Natural killer cell treated with Interleukin-12 subunit alpha and Interleukin-12 subunit beta and Interleukin-15 and Interleukin-18, amount 100 ng/mL, for 72 hours (primary cell): Measurements from ENCODE around the gene SPDYE1. TPM values are rescaled to one million over a fixed set of nuclear protein-coding genes. Genes with fewer than 3 reads are reported as not detected.
A peak's percentile ranks its signal among the peaks of the same experiment; 100 is the strongest.
"Not testable (repeated sequence)": the region's sequence is repeated elsewhere in the genome, so short reads cannot be mapped to it uniquely, and the experiment has no call there.

Source experiments
- ATAC-seq, 2 donors: fragments of 150-1000 bp; cut with Tn5 transposase in 1 of 2; sonication (Bioruptor Pico), chemical (Tn5 transposase) in 1 of 2; 2 replicates each; pipeline ENCODE4 v1.10.0; 2021
- DNase-seq: peaks from one replicate; pipeline ENCODE4 v3.0.0; 2022; ENCODE audit warnings: low spot score
- H3K27ac Mint-ChIP-seq, 2 donors: 1 replicate in 1 of 2; 2 replicates in 1 of 2; pipeline ENCODE4 v1.8.0; 2022; ENCODE audit warnings: mixed read lengths in 2 of 2, mild to moderate bottlenecking in 1 of 2, moderate library complexity in 1 of 2
- H3K27me3 Mint-ChIP-seq, 2 donors: 1 replicate in 1 of 2; 2 replicates in 1 of 2; pipeline ENCODE4 v1.8.0; 2022; ENCODE audit warnings: mixed read lengths in 2 of 2
- H3K36me3 Mint-ChIP-seq: one replicate; pipeline ENCODE4 v1.8.0; 2022; ENCODE audit warnings: mixed read lengths
- H3K4me1 Mint-ChIP-seq, 2 donors: 1 replicate in 1 of 2; 2 replicates in 1 of 2; pipeline ENCODE4 v1.8.0; 2022; ENCODE audit warnings: low read depth in 2 of 2, mixed read lengths in 2 of 2, mild to moderate bottlenecking in 1 of 2
- H3K4me3 Mint-ChIP-seq: one replicate; pipeline ENCODE4 v1.8.0; 2022; ENCODE audit warnings: mixed read lengths
- H3K9me3 Mint-ChIP-seq: 2 replicates; pipeline ENCODE4 v1.8.0; 2022; ENCODE audit warnings: mixed read lengths
- total RNA-seq, 2 donors: library from RNA; stranded (reverse); gene quantifications; one replicate each; pipeline ENCODE4 v1.2.3, GENCODE V29; 2022

SPDYE1 gene
- total RNA-seq, 2 donors from 2014 or later, result not detected

DNA sequence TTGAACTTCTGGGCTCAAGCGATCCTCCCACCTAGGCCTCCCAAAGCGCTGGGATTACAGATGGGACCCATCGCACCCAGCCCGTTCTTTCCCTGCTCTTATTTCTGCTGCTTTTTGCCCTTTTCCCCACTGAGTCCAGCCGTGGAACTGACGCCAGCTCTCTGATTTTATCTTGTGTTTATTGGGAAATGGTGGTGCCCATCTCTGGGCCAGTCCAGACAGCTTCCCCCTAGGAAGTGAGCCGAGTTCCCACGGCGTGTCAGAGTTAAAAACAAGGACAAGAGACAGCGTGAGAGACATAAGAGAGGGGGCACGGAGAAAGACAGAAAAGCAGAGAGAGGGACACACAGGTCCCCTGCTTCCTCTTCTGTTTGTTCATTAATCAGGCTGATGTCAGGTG lies 19.6 kb upstream of the SPDYE1 start:
- H3K9me3 Mint-ChIP-seq, H3K4me3 Mint-ChIP-seq, H3K27me3 Mint-ChIP-seq, ATAC-seq, H3K27ac Mint-ChIP-seq, H3K36me3 Mint-ChIP-seq, H3K4me1 Mint-ChIP-seq, DNase-seq: not testable (repeated sequence)

DNA sequence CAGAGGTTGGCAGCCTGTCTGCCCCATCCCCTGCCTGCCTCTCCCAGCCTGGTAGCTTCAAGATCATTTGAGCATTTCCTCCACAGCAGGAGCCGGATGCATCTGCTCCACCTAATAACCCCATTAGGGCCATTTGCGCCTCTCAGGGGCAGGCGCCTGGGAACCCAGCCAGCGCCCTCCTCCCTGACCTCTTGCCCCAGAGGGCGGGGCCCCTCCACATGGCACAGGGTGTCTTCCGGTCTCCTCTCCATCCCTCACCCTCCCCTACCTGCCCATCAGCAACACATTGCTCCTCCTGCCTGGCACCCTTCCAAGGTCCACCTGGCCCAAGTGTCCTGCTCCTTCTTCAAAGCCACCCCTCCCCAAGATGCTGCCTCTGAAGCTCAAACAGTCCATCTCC lies 14.8 kb upstream of the SPDYE1 start:
- DNase-seq, ATAC-seq, H3K36me3 Mint-ChIP-seq, H3K9me3 Mint-ChIP-seq, H3K4me3 Mint-ChIP-seq, H3K27ac Mint-ChIP-seq, H3K4me1 Mint-ChIP-seq, H3K27me3 Mint-ChIP-seq: not testable (repeated sequence)

DNA sequence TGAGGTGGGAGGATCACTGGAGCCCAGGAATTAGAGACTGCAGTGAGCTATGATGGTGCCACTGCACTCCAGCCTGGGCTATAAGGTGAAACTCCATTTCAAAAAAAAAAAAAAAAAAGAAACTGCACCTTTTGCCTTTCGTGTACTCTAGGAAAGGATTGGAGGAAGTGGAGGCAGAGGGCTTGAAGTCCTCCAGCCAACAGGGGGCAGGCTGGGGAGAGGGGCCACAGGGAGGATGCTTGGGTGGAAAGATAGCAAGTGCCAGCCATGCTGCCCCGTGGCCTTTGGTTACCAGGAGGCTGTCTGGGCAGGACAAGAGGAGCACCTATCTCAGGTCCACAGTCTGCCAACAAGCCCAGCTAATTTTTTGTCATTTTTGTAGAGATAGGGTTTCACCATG lies 14.0 kb upstream of the SPDYE1 start:
- H3K4me1 Mint-ChIP-seq, H3K27ac Mint-ChIP-seq, H3K4me3 Mint-ChIP-seq, H3K27me3 Mint-ChIP-seq, DNase-seq, ATAC-seq, H3K36me3 Mint-ChIP-seq, H3K9me3 Mint-ChIP-seq: not testable (repeated sequence)

DNA sequence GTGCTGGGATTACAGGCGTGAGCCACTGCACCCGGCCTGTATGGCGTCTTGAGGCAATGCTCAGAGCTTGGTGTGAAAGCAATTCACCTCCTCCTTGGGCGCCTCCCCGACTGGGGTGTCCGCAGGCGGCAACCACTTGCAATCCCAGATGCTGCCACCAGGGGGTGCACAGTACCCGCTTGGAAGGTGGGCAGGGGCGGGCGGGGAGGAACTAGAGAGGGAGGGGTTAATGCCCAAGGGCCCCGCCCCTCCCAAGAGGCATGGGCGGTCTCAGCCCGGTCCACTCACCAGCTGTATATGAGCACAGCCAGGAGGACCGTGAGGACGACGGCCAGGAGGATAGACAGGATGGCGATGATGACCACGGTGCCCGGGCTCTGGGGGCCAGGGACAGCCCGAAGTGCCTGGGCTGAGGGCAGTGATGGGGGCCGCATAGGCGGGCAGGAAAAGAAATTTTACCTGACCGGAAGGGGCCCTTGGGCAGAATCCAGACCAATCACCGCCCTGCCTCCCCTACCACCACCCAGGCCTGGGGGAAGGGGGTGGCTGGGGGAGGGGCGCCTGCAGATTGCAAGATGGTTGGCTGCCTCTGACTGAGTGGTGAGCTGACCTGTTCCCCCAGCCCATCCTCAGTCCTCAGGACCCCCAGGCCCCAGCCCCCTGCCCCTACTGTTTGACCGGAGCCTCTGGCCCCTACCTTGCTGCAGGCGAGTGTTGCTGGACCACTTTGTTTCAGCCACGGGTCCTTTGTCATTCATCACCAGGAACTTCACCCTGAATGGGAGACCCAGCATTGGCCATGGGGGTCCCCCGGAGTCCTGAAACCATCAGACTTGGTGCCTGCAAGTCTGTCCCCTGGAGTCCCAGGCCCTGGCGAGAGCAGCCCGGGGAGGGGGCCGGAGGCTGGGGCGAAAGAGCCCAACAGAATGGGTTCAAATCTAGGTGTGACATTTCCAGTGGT lies 11.5 kb upstream of the SPDYE1 start:
- peak; percentile 87 to 92 for ATAC-seq
- H3K27ac Mint-ChIP-seq, H3K36me3 Mint-ChIP-seq, H3K27me3 Mint-ChIP-seq, H3K4me1 Mint-ChIP-seq, H3K9me3 Mint-ChIP-seq: not testable (repeated sequence)
- H3K4me3 Mint-ChIP-seq, result peak overlapping the region; percentile 64
- DNase-seq, result peak; percentile 81

DNA sequence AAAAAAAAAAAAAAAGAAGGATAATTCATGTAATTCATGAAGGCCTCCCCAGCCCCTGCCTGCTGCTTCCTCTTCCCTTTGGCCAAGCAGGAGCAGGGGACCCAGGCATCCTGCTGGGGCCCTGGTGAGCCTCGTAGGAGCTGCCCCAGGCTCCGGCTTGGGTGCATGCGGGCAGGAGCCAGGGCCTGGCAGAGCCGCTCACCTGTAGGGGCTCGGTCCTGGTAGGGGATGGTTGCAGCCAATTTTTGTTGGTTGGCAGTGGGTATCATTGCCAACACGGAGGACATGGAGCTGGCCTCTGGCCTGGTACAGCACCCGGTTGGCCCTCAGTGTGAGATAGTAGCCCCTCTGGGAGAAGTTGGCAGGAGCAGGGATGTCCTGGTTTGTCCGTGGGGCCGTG lies 10.2 kb upstream of the SPDYE1 start:
- not testable (repeated sequence) for ATAC-seq, H3K27ac Mint-ChIP-seq, H3K27me3 Mint-ChIP-seq

DNA sequence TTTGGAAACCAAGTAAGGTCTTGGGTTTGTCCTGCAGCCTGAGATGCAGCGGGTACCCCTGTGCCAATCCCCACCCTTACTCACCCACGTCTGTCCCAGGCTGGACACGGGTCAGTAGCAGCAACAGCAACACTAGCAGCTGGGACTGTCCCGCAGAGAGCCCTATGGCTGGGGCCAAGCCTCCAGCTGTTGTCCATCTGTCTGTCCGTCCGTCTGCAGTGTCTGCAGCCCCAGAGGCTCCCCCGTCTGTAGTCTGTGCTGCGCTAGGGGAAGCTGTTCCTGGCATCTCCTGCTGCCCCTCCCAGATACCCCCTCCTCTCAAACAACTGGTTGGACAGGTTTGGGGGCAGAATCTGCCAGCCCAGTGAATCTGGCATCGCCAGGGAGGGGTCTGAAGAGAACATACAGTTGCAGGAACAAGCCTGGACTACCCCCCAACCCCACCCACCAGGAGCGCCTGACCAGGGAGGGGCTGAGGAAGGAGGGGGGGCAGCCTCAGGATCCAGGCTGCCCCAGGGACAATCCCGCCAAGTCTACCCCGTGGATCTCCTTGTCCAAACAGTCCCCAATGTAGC lies 7.6 kb upstream of the SPDYE1 start:
- not testable (repeated sequence) for DNase-seq, H3K4me1 Mint-ChIP-seq, H3K36me3 Mint-ChIP-seq, H3K9me3 Mint-ChIP-seq, ATAC-seq, H3K4me3 Mint-ChIP-seq, H3K27ac Mint-ChIP-seq, H3K27me3 Mint-ChIP-seq

More for the DNA sequence above, 10.2 kb upstream of the SPDYE1 start:
- H3K4me3 Mint-ChIP-seq, DNase-seq, H3K4me1 Mint-ChIP-seq, H3K9me3 Mint-ChIP-seq, H3K36me3 Mint-ChIP-seq: not testable (repeated sequence)

DNA sequence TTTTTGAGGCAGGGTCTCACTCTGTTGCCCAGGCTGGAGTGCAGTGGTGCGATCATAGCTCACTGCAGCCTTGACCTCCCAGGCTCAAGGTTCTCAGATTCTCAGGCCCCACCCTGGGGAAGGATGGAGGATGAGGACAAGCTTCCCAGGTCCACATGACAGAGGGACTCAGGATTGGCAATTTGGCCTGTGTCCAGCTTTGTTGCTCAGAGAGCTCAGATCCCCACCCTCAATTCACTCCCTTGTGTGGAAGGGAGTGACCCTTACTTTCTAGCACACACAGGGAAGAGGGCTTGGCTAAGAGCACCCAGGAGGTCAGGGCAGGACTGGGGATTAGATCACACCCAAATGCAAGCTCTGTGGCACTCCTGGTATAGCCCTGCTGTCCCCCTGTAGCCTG lies 6.9 kb upstream of the SPDYE1 start:
- not testable (repeated sequence) for DNase-seq, ATAC-seq, H3K27me3 Mint-ChIP-seq, H3K4me1 Mint-ChIP-seq, H3K36me3 Mint-ChIP-seq, H3K9me3 Mint-ChIP-seq, H3K27ac Mint-ChIP-seq, H3K4me3 Mint-ChIP-seq

DNA sequence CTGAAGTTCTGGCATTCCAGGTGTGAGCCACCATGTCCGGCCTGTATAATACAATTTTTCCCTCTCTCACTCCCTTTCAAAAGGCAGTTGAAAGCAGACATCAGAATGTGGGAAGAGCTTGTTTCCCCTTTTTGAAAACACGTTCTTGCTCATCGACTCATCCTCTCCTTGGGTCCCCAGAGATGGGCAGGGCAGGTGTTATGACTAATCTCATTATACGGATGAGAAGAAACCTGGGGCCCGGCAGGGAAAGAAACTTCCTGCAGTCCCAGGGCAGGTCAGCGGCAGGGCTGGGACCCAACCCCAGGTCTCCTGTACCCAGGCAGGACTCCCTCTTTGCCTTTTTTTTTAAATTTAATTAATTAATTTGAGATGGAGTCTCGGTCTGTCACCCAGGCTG lies 4.8 kb upstream of the SPDYE1 start:
- H3K9me3 Mint-ChIP-seq, H3K4me1 Mint-ChIP-seq, H3K4me3 Mint-ChIP-seq, H3K36me3 Mint-ChIP-seq, H3K27me3 Mint-ChIP-seq, H3K27ac Mint-ChIP-seq, DNase-seq, ATAC-seq: not testable (repeated sequence)

DNA sequence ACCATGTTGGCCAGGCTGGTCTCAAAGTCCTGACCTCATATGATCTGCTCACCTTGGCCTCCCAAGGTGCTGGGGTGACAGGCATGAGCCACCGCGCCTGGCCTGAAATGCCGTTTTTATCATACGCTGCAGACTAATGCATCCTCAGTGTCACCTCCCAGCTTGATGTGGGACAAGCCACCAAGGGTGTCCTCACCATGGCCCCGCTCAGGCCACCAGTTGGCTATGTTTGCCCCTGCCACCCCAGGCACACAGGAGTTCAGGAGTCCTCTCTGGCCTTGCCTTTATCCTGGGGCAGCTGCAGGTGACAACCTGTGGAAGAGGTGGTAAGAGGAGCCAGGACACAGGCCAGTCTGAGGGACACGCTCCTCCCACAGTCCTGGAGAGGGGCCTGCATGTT lies 3.0 kb upstream of the SPDYE1 start:
- not testable (repeated sequence) for H3K9me3 Mint-ChIP-seq, H3K4me3 Mint-ChIP-seq, H3K4me1 Mint-ChIP-seq

DNA sequence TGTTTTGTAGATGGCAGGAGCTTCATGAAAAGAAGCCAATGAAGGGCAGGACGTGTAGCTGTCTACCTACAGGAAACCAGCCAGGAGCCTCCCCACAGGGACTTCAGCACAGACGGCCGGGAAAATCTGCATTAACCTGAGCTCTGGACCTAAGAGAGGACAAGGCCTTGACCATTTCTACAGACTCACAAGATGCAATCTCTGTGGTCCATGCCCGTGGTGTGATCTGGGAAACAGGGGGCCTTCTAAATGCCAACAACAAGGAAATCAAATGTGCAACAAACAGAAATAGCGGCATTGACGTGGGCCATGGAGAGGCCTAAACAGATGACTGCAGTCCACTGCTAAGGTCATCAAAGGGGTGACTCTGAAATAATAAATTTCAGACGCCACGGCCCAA lies 14.4 kb downstream of the SPDYE1 start:
- H3K27ac Mint-ChIP-seq, ATAC-seq, H3K36me3 Mint-ChIP-seq, H3K4me3 Mint-ChIP-seq, DNase-seq, H3K9me3 Mint-ChIP-seq, H3K27me3 Mint-ChIP-seq, H3K4me1 Mint-ChIP-seq: not testable (repeated sequence)

More for the DNA sequence above, 3.0 kb upstream of the SPDYE1 start:
- not testable (repeated sequence) for H3K27ac Mint-ChIP-seq, H3K36me3 Mint-ChIP-seq, DNase-seq, H3K27me3 Mint-ChIP-seq
- ATAC-seq, result peak in 1 of 2 donors; percentile 39

DNA sequence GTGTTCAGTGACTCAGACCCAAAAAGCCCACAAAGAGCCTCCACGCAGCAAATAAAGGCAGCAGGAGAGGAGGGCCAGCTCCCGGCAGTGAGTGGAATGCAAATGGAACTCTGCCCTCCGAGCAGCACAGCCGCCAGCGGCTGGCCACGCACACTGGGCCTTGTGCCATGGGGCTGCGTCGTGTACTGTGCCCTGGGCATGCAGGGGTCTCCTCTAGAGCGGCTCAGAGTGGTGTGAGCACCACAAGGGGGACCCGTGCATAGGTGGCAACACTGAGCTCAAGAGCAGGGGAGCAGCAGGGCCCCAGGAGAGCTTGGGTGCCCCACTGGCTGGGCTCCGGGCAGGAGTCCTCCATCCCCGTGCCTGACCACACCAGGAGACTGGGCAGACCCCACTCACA lies 17.4 kb downstream of the SPDYE1 start:
- DNase-seq, H3K27me3 Mint-ChIP-seq, H3K4me1 Mint-ChIP-seq, H3K27ac Mint-ChIP-seq, H3K4me3 Mint-ChIP-seq, H3K36me3 Mint-ChIP-seq, ATAC-seq, H3K9me3 Mint-ChIP-seq: not testable (repeated sequence)

DNA sequence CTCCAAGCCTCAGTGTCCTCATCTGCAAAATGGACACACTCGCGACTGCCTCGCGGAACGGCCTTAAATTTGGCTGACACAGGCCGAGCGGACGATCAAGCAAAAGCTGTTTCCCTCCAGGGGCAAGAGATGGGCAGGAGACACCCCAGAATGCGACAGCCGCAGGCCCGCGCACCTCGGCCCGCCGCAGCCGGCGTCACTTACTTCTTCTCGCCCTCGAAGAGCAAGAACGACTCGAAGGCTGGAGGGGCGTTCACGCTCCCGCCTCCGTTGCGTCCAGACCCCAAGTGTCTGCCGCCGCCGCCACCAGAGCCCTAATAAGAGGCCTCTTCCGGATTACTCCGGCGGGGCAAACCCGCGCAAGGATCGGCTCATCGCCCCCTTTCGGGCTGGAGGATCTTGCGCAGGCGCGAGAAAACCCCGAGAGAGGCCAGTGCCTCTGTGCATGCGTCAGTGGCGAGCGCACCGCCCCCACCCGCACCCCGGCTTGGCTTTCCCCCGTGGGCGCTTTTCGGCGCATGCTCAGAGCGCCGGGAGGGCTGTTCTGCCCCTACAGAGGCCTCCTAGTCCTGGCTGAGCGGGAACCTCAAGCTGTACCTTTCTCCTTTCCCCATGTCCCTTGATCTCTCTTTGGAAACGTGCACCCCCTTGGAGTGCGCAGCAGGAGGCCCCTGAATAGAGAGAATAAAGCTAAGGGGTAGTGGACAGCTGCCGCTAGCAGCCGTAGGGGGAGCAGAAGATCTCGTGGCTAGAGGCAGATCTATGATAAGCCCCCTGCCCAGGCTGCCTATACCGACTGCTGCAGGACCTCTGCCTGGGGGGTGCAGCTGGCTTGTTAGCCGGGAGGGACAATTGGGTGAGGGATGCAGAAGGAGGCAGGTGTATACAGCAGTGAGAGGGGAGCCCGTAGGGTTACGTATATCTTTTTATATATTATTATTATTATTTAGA lies 21.4 kb downstream of the SPDYE1 start:
- DNase-seq (peak; percentile 99), ATAC-seq (peak; percentile 98 to 99)
- Mint-ChIP-seq H3K4me3 (peak overlapping the region; percentile 87), H3K27ac (peak overlapping the region; percentile 74 to 87)
- H3K27me3 Mint-ChIP-seq, H3K9me3 Mint-ChIP-seq, H3K4me1 Mint-ChIP-seq, H3K36me3 Mint-ChIP-seq: not testable (repeated sequence)

DNA sequence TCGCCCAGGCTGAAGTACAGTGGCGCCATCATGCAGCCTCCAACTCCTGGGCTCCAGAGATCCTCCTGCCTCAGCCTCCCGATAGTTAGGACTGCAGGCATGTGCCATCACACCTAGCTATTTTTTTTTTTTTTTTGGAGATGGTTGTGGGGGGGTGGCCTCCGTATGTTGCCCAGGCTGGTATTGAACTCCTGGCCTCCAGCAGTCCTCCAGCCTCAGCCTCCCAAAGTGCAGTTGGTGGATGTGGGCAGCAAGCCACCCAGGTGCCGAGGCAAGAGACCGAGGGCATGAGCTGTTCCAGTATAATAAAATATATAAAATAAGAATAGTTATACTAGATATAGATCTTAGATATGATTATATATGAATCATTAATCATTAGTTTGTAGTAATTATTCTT lies 22.1 kb downstream of the SPDYE1 start:
- ATAC-seq, H3K27me3 Mint-ChIP-seq, H3K27ac Mint-ChIP-seq, H3K4me1 Mint-ChIP-seq, H3K9me3 Mint-ChIP-seq, H3K36me3 Mint-ChIP-seq, DNase-seq, H3K4me3 Mint-ChIP-seq: not testable (repeated sequence)

DNA sequence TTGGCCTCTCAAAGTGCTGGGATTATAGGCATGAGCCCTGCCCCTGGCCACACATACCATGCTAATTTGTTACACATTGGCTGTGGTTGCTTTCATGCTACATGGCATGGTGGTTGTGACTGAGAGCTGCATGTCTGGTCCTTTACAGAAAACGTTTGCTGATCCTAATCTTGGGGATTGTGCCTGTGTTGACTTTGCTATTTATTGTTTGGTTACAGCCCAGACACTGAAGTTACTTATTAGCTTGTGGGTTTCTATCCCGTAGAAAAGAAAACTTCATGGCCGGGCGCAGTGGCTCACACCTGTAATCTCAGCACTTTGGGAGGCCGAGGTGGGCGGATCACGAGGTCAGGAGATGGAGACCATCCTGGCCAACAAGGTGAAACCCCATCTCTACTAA lies 24.4 kb downstream of the SPDYE1 start:
- not testable (repeated sequence) for H3K4me3 Mint-ChIP-seq, H3K36me3 Mint-ChIP-seq, H3K9me3 Mint-ChIP-seq, H3K4me1 Mint-ChIP-seq, H3K27me3 Mint-ChIP-seq, ATAC-seq, DNase-seq, H3K27ac Mint-ChIP-seq
